Erythroblast (primary cell): ENCODE data around the gene SRGAP3.

Source experiments
- GATA1 ChIP-seq: IDR thresholded peaks from 2 replicates; pipeline ENCODE4 v1.6.1; 2011; ENCODE audit warnings: low read depth, mild to moderate bottlenecking, control low read depth, low read length, moderate library complexity
- POLR2A ChIP-seq: IDR thresholded peaks from 2 replicates; pipeline ENCODE4 v1.6.1; 2011; ENCODE audit warnings: mild to moderate bottlenecking, low read length

DNA sequence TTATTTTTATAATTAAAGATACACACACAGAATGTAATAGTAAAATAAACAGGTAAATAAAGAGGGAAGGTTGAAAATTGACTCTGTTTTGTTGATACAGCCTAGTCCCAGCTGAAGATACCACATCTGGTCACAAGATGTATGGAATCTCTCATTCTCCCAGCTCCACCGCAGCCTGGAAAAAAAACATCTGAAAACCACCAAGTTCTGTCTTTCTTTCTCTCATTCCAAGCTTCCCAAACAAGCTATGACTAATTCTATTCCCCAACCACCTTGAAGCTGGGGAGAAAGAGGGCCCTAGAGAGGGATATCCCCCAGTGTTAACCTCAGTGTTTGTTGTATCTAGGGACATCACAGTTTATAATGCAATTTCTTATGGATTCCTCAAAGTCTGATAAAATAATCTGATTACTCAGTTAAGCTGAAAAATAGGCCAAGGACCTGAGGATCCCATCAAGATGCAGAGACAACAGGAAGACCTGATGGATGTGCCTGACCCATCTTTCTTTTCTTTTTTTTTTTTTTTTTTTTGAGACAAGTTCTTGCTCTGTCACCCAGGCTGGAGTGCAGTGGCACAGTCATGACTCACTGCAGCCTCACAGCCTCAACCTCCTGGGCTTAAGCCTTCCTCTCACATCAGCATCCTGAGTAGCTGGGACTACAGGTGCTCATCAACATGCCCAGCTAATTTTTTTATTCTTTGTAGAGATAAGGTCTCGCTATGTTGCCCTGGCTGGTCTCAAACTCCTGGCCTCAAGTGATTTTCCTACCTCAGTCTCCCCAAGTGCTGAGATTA, 38.1 kb downstream of the SRGAP3 start:
- TF ChIP-seq POLR2A (no peak), GATA1 (no peak)
